GM12801 (cell line): ENCODE data around the gene SULT1A2.

ENCODE experiments used
- TF ChIP-seq, protein P1 (sequence below): IDR thresholded peaks from one replicate; pipeline ENCODE4 v1.5.1; 2011; ENCODE audit warnings: control low read depth; ENCODE audit not compliant: insufficient read length; ENCODE audit errors: extremely low read depth

The SULT1A2 gene

DNA sequence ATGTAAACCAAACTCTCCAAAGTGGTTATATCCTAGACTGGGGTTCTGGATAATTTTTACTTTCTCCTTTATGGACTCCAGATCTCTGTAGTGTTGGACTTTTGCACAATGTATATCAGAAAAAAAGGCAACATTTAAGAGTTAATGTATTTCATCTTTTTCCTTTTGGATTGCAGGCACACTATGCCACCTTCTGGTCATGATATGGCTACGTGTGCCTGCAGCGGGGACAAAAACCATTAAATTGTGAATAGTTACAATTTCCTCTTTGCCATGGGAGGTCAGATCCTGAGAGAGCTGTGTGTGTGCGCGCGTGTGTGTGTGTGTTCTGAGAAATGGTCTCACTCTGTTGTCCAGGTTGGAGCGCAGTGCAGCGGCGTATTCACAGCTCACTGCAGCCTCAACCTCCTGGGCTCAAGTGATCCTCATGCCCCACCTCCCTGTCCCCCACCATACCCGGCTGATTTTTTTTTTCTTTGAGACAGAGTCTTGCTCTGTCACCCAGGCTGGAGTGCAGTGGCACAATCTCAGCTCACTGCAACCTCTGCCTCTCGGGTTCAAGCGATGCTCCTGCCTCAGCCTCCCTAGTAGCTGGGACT, 47.5 kb downstream of the SULT1A2 start:
- TF ChIP-seq, protein P1, sequence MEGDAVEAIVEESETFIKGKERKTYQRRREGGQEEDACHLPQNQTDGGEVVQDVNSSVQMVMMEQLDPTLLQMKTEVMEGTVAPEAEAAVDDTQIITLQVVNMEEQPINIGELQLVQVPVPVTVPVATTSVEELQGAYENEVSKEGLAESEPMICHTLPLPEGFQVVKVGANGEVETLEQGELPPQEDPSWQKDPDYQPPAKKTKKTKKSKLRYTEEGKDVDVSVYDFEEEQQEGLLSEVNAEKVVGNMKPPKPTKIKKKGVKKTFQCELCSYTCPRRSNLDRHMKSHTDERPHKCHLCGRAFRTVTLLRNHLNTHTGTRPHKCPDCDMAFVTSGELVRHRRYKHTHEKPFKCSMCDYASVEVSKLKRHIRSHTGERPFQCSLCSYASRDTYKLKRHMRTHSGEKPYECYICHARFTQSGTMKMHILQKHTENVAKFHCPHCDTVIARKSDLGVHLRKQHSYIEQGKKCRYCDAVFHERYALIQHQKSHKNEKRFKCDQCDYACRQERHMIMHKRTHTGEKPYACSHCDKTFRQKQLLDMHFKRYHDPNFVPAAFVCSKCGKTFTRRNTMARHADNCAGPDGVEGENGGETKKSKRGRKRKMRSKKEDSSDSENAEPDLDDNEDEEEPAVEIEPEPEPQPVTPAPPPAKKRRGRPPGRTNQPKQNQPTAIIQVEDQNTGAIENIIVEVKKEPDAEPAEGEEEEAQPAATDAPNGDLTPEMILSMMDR, result no peak

DNA sequence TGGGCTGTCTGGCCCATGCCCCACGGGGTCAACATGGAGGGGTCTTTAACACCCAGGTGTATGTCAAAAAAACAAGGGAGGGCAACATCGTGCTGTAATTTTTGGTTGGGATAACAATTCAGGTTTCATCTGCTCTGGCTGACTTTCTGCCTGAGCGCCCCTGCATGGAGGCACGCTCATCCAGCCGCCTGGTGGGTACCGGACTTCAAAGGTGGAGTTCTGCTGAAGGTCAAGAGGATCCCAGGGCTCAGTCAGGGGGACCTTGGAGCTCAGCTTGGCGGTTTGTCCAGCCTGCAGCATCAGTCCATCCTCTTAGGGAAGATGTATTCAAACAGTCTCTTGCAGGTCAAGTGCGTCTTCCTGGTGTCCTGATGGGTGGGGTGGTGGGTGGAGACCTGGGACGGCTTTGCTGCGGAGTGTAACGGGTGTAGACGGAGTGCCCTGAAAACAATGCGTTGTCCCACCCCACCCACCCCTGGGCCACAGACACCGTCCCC, 48.5 kb downstream of the SULT1A2 start:
- TF ChIP-seq, protein P1, result no peak

DNA sequence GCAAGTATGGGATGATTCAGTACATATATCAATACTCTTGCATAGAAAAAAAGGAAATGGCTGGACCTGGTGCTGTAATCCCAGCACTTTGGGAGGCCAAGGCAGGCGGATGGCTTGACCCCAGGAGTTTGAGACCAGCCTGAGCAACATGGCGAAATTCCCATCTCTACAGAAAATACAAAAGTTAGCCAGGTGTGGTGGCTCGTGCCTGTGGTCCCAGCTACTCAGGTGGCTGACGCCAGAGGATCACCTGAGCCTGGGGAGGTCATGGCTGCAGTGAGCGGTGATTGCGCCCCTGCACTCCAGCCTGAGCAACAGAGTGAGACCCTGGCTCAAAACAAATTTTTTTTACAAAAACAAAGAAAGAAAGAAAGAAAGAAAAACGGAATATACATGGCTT, 50.2 kb downstream of the SULT1A2 start:
- TF ChIP-seq, protein P1, result no peak

DNA sequence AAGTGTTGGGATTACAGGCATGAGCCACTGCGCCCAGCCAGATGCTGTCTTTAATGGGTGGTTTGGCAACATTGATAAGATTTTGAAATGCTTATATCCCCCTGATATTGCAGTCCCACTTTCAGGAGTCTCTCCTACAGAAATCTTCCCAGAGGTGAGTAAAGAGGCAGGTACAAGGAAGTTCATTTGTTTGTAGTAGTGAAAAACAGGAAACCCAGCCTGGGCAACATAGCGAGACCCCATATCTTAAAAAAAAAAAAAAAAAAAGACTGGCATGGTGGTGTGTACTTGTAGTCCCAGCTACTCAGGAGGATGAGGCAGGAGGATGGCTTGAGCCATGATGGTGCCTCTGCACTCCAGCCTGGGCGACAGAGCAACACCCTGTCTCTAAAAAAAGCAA, 51.9 kb downstream of the SULT1A2 start:
- TF ChIP-seq, protein P1, result no peak

DNA sequence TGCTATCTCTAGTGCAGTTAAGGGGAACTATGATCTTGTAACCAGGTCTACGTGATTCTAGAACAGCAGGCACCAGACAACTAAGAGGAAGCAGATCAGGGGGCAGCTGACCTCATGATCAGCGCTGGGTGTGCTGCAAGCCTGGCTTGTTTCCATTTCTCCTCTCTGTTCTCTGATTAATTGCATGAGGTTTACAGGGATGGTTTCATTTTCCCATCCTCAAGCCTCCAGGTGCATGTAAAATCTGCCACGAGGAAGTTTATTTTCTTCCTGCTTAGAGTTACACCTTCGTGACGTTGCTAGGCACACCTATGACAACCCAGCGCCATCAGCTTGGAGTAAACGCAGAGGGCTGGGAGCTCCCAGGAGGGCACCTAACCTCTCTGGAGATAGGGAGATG, 53.8 kb downstream of the SULT1A2 start:
- TF ChIP-seq, protein P1, result no peak

DNA sequence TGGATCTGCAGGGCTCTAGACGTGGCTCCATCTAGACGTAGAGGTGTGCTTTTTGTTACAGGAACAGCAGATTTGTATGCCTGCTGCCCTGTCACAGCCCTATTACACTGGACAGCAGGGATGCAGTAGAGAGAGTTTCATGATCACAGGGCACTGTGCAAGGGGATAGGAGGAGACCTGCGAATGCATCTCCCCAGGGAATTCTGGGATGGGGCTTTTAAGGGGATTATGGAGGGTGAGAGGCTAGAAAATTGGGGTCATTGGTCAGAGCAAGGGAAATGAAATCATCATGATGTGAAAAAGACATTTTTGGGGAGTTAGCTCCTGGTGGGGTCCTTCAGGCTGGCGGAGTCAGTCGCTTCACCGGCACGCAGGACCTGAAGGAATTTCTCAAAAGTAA, 54.2 kb downstream of the SULT1A2 start:
- TF ChIP-seq, protein P1, result no peak
